Osteoblast (primary cell): Measurements from ENCODE around the gene HPCAL4. TPM values are rescaled to one million over a fixed set of nuclear protein-coding genes. Genes with fewer than 3 reads are reported as not detected.

Experiments used
- DNase-seq: peaks from one replicate; pipeline ENCODE4 v3.0.0; 2011; ENCODE audit warnings: low spot score, mixed read lengths; ENCODE audit not compliant: insufficient read length; ENCODE audit errors: missing footprints
- H2AFZ ChIP-seq: 2 replicates; pipeline ENCODE4 v1.6.0; 2011; ENCODE audit warnings: mild to moderate bottlenecking, low read length
- H3K27ac ChIP-seq: 2 replicates; pipeline ENCODE4 v1.5.1; 2011; ENCODE audit warnings: mild to moderate bottlenecking, low read depth, low read length, moderate library complexity
- H3K27me3 ChIP-seq: 2 replicates; pipeline ENCODE4 v1.6.0; 2012; ENCODE audit warnings: mild to moderate bottlenecking, control low read depth, inconsistent platforms, low read length, moderate library complexity; ENCODE audit not compliant: insufficient read depth
- H3K36me3 ChIP-seq: 2 replicates; pipeline ENCODE4 v1.5.1; 2011; ENCODE audit warnings: mild to moderate bottlenecking, low read length, control low read depth, moderate library complexity; ENCODE audit not compliant: insufficient read depth
- H3K4me1 ChIP-seq: 2 replicates; pipeline ENCODE4 v1.5.1; 2011; ENCODE audit warnings: mild to moderate bottlenecking, low read length, control low read depth, moderate library complexity; ENCODE audit not compliant: insufficient read depth
- H3K4me2 ChIP-seq: 2 replicates; pipeline ENCODE4 v1.6.0; 2011; ENCODE audit warnings: mild to moderate bottlenecking, low read length; ENCODE audit not compliant: insufficient read depth
- H3K4me3 ChIP-seq: fragments of 200-600 bp; sonication (generic); 3 replicates; pipeline ENCODE4 v1.5.1; 2012; ENCODE audit warnings: mild to moderate bottlenecking, low read length, inconsistent platforms; ENCODE audit not compliant: insufficient read depth
- H3K79me2 ChIP-seq: 2 replicates; pipeline ENCODE4 v1.6.0; 2012; ENCODE audit warnings: mild to moderate bottlenecking, low read length, control low read depth, inconsistent platforms; ENCODE audit not compliant: insufficient read depth
- H3K9me3 ChIP-seq: 2 replicates; pipeline ENCODE4 v1.5.1; 2011; ENCODE audit warnings: low read depth, low read length, control low read depth
- H4K20me1 ChIP-seq: 2 replicates; pipeline ENCODE4 v1.6.0; 2012; ENCODE audit warnings: mild to moderate bottlenecking, low read length, control low read depth; ENCODE audit not compliant: insufficient read depth
- total RNA-seq: library from RNA; depleted of rRNA; stranded (reverse); fragments of >200 nt; gene quantifications from 2 replicates; pipeline ENCODE4 v1.2.3, GENCODE V29; 2012
- TF ChIP-seq, protein P1 (sequence below): IDR thresholded peaks from 2 replicates; pipeline ENCODE4 v1.5.1; 2011; ENCODE audit warnings: mild to moderate bottlenecking, low read depth, low read length, moderate library complexity; ENCODE audit errors: extremely low read depth

HPCAL4 gene
- total RNA-seq, 1 donor: not detected

DNA sequence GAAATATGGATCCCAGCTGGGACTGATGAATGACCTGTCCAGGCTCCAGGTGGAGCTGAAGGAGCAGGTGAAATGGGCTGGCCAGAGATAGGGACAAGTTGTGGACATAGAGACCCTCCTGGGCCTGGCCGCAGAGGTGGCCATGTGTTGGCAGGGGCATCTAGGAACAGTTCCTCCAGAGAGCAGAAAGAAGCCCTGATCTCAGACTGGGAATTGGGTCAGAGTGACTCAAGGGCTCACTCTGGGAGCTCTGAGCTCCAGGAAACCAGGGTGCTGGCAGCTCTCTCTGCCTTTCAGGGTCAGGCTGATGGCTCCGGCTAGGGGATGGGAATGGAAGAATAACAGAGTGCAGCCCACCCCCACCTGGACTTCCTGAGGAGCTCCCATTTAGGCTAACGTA lies 22.3 kb downstream of the HPCAL4 start:
- H3K9me3 ChIP-seq: no peaks in the 10 kb centered on the region
- H3K27me3 ChIP-seq: peaks cover 55% of the 10 kb centered on the region
- no peak overlapping the region for H2AFZ ChIP-seq
- no peaks in the 10 kb centered on the region for H3K36me3 ChIP-seq
- no peaks in the 10 kb centered on the region for H3K79me2 ChIP-seq
- H3K4me1 ChIP-seq: peaks cover 11% of the 10 kb centered on the region
- TF ChIP-seq, protein P1, sequence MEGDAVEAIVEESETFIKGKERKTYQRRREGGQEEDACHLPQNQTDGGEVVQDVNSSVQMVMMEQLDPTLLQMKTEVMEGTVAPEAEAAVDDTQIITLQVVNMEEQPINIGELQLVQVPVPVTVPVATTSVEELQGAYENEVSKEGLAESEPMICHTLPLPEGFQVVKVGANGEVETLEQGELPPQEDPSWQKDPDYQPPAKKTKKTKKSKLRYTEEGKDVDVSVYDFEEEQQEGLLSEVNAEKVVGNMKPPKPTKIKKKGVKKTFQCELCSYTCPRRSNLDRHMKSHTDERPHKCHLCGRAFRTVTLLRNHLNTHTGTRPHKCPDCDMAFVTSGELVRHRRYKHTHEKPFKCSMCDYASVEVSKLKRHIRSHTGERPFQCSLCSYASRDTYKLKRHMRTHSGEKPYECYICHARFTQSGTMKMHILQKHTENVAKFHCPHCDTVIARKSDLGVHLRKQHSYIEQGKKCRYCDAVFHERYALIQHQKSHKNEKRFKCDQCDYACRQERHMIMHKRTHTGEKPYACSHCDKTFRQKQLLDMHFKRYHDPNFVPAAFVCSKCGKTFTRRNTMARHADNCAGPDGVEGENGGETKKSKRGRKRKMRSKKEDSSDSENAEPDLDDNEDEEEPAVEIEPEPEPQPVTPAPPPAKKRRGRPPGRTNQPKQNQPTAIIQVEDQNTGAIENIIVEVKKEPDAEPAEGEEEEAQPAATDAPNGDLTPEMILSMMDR: no peak
- H3K27ac ChIP-seq: no peak overlapping the region
- no peaks in the 10 kb centered on the region for H4K20me1 ChIP-seq
- DNase-seq: no peak
- H3K4me2 ChIP-seq: no peak overlapping the region
- H3K4me3 ChIP-seq: no peak overlapping the region

DNA sequence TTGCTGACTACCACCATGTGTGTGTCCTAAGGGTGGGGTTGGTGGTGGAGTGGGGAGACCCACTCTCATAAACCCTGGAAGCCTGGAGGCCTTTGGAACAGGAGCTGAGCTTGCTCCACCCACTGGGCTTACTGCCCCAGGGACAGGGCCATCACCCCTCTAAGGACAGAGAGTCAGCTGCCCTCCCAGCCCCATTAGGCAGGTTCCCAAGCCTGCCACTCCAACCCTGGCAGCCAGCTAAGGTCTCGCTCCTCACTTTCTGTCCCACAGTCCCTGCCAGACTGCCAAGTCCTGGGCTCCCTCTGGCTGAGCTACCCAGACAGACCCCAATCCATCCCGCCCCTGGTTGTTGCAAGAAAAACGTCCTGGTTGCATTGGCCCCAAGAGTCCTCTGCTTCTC lies 23.1 kb downstream of the HPCAL4 start:
- peaks cover 11% of the 10 kb centered on the region for H3K4me1 ChIP-seq
- peaks cover 52% of the 10 kb centered on the region for H3K27me3 ChIP-seq
- H3K4me2 ChIP-seq: no peak overlapping the region
- no peak overlapping the region for H2AFZ ChIP-seq
- DNase-seq: no peak
- TF ChIP-seq, protein P1: no peak
- no peaks in the 10 kb centered on the region for H3K9me3 ChIP-seq
- H4K20me1 ChIP-seq: no peaks in the 10 kb centered on the region
- no peaks in the 10 kb centered on the region for H3K36me3 ChIP-seq
- H3K27ac ChIP-seq: no peak overlapping the region
- no peak overlapping the region for H3K4me3 ChIP-seq
- H3K79me2 ChIP-seq: no peaks in the 10 kb centered on the region

- no peak overlapping the region for H3K4me2 ChIP-seq
- H4K20me1 ChIP-seq: no peaks in the 10 kb centered on the region
- H3K27me3 ChIP-seq: peaks cover 43% of the 10 kb centered on the region
- H2AFZ ChIP-seq: no peak overlapping the region
- TF ChIP-seq, protein P1: no peak
- H3K36me3 ChIP-seq: no peaks in the 10 kb centered on the region
- DNase-seq: no peak
- H3K79me2 ChIP-seq: no peaks in the 10 kb centered on the region
- H3K9me3 ChIP-seq: no peaks in the 10 kb centered on the region
- peaks cover 3% of the 10 kb centered on the region for H3K4me1 ChIP-seq
- H3K4me3 ChIP-seq: no peak overlapping the region
- no peak overlapping the region for H3K27ac ChIP-seq
These were observed 24.5 kb downstream of the HPCAL4 start for GRCh38 chr1:39666772-39667171.

DNA sequence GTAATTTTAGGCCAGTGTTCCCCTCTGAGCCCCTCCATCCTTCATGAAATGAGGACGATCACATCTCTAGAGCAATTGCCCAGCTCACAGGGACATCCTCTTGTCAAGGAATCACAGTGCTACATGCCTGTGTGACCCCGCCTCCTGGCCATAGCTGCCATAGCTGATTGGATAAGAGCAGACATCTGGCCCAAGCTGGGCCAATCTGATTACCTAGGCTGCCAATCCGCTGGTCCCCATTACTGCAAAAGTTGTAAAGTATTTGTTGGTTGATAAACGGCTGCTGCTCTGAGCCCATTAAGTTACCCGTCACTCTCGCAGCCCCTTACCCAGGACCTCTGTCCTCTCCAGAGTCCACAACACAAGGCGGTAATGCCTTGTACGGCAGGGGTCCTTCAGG lies 27.7 kb downstream of the HPCAL4 start:
- Histone ChIP-seq H4K20me1 (no peaks in the 10 kb centered on the region), H3K36me3 (no peaks in the 10 kb centered on the region), H3K4me2 (no peak overlapping the region), H2AFZ (no peak overlapping the region), H3K27ac (no peak overlapping the region), H3K9me3 (no peaks in the 10 kb centered on the region), H3K4me1 (no peaks in the 10 kb centered on the region), H3K4me3 (no peak overlapping the region), H3K79me2 (no peaks in the 10 kb centered on the region), H3K27me3 (peaks cover 30% of the 10 kb centered on the region)
- DNase-seq: no peak
- TF ChIP-seq, protein P1: no peak
